ENCODE measurements around the gene POLL.
"Not testable (repeated sequence)": the region's sequence is repeated elsewhere in the genome, so short reads cannot be mapped to it uniquely, and the experiment has no call there.

Gene POLL

DNA sequence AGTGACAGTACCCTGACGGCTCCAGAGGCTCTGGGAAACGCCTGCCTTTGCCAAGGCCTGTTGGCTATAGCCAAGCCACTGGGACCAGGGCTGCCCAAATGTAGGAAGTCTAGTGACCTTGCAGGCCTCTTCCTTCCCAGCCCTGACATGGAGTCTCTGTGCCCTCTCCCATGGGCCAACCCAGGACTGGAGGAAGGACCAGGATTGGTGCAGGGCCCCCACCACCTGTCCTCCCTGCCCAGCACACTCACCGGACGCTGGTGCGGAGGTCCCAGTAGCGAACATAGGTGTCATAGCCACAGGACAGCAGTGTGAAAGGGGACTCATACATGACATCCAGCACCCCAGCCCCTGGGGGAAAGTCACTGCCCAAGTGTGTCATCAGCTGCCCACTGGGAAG lies 24.0 kb upstream of the POLL start:
- DNase-seq, result no peak
- intact Hi-C loops (cut with DNase I), result no loop called here

- DNase-seq, result no peak
- intact Hi-C loops (cut with DNase I), result no loop called here
Measured at GRCh38 chr10:101611096-101611905, 23.2 kb upstream of the POLL start.

DNA sequence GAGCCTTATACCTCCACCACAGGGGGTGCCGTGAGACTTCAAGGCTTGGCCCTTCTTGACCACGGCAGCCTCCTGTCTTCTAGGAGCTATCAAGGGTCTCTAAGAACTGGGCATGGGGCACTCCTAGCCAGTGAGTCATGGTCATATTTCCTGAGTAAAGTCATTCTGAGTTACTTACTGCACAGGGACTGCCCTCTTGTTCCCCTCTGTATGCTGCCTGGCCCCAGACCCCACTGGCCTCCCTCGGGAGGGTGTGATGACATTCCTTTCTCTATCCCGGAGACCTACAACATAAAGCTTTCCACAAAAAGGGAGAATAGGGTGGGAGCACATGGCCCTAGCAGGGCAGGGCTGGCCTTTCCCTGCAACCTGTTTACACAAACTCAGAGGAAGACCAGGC lies 21.4 kb upstream of the POLL start:
- DNase-seq, result peak in 1 of 10 donors; percentile 7
- intact Hi-C loops (cut with DNase I), result loop anchor here (10.0 kb wide), 1 partner anchor 85 kb away; the partner anchor contains the start of gene FBXW4

DNA sequence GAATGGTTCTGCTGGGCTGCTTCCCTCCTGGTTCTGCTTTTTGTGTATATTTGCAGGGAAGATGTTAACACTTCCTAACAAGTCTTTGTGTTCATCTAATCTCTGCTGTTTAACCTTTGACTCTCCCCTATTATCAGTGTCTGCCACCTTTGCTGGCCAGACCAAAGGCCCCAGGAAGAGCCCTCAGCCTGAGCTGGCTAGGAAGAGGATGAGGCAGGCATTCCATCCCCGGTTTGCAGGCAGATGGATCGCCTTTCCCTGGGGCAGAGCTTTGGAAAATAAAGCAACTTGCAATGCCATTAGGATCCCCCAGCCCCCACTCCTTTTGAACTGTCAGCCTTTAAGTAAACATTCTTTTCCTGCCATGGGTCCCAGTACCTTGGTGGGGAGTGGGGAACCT lies 19.1 kb upstream of the POLL start:
- intact Hi-C loops (cut with DNase I), result loop anchor here (10.0 kb wide), 1 partner anchor 88 kb away; the partner anchor contains the start of gene FBXW4
- no peak for DNase-seq

DNA sequence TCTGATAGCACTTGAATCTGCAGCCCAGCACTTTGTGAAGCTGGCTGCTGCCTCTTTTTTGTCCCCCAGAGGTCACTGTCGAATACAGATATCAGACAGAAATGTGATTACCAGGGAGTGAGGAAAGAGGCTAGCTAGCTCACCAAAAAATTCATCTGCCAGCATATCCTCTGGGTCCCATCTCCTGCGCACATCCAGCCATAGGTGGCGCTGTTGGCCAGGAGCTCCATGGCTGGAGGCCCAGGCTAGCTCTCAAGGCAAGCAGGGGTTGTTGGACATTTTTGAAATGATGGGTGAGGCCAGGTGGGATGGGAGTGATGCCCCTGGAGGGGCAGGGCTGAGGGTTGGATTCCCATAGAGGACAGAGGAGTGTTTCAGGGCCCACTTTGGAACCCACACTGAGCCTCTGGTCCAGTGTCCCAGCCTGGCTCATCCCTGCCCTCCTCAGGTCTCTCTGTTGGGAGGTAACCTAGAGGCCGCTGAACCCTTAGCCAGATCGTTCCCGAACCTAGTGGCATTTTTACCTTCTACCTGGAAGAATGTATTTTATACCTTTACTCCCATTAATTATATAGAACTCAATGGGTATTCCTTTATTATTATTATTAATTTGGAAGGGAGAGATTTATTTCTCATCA lies 14.8 kb upstream of the POLL start:
- intact Hi-C loops (cut with DNase I), result loop anchor here (1.0 to 10.0 kb wide), 2 partner anchors 92 to 178 kb away; partner anchors contain the start of gene FBXW4
- DNase-seq, result peak; percentile 57 to 97 (median 79)

DNA sequence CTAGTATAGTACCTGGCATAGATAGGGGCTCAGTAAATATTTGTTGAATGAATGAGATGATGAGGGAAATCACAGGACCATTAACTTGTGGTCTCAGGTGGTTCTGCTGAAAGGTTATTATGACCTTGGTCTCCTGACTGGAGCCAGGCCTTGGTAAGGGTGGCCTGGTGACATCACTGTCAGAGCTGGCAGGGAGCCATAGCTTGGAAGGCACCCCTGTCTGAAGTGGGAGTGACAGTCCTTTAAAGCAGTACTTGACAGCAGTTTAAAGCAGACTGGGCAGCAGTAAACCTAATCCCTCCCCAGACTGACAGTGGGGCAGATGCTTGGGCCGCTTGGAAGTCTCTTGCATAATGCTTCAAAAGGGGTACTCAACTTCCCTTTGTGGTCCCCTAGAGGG lies 13.5 kb upstream of the POLL start:
- DNase-seq, result peak in 1 of 10 donors; percentile 40

DNA sequence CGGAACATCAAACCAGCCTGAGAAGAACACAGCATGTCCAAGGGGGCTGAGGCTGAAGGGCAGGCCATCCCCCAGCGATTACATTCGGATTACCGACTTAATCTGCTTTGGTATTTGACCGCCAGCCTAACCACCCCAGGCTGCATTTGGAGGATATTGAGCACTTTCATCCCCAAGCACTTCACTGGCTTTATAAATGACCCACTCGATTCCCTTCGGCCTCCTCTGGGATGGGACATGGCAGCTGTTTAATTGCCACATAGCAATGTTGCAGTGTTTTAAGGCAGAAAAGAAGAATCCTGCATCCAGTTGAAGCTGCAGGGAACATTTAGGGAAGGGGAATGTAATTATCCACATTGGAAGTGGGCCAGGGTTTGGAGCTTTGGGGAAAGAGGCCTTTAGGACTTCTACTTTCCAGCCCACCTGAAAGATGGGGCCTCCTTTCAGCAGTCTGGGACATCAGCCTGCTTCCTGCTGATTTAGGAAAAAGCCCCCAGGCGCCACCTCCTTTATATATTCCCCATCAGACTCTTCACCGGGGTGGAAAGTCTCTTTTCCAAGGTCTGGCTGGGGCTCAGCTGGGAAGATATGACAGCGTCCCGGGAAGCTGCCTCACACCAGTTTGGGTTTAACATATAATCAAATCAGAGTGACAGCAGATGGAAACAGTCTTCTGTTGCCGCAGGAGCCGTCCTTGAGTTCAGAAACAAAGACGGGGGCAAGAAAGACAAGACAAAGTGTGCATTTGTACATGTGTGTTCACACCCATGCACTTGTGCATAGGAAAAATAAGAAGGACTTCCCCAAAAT lies 9.2 kb upstream of the POLL start:
- intact Hi-C loops (cut with DNase I), result no loop called here
- peak in 2 of 10 donors; percentile 29 to 47 for DNase-seq

More for the DNA sequence above, 13.5 kb upstream of the POLL start:
- intact Hi-C loops (cut with DNase I), result loop anchor here (10.0 kb wide), 1 partner anchor 93 kb away; the partner anchor contains the start of gene FBXW4

GRCh38 chr10:101595591-101596433 lies 7.8 kb upstream of the POLL start:
- intact Hi-C loops (cut with DNase I), result no loop called here
- peak in 2 of 10 donors; percentile 18 to 24 for DNase-seq

- intact Hi-C loops (cut with DNase I), result not testable (repeated sequence)
- DNase-seq, result peak in 1 of 10 donors; percentile 15
Measured at GRCh38 chr10:101593331-101593730, 5.3 kb upstream of the POLL start.

DNA sequence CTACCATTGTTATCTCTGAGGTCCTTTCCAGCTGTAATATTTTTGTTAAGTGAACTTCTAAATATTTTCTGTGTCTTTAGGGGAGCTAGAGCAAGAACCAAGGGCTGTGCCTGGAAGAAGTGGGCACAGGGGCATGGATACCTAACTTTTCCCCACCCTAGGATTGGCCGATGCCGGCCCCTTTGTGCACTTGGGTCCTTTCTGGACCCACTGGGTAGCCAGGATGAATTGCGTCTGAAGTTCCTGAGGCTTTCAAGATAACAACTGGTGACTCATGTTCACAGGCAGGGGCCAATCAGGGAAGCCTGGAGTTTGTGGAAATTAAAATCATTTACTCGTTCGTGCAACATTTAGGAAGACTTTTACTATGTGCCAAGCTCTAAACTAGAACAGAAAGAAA lies 822 bp upstream of the POLL start:
- DNase-seq, result peak in 2 of 10 donors; percentile 8 to 17
- intact Hi-C loops (cut with DNase I), result no loop called here

- intact Hi-C loops (cut with DNase I), result no loop called here
Measured at GRCh38 chr10:101585841-101586240, 2.2 kb downstream of the POLL start.

GRCh38 chr10:101580486-101581399 lies 7.3 kb downstream of the POLL start:
- DNase-seq, result peak in 2 of 10 donors; percentile 52 to 75
- intact Hi-C loops (cut with DNase I), result no loop called here

More at GRCh38 chr10:101585841-101586240, 2.2 kb downstream of the POLL start:
- DNase-seq, result peak in 2 of 10 donors; percentile 51 to 52

DNA sequence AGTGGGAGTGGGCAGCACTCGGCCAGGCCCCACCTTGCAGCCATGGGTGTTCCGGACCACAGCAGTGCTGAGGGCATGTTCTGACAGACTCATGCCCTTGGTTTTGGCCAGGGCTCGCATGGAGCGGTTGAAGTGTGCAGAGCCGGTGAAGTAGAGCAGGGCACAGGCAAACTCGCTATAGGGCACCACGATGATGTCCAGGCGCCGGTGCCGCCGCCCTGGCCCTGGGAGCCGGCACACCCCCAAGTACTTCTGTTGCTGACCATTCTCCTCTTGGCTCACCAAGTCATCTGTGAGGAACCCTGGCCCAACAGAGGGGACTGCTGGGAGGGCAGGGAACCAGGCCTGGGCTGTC lies 8.6 kb downstream of the POLL start:
- peak in 1 of 10 donors; percentile 75 for DNase-seq
- intact Hi-C loops (cut with DNase I), result loop anchor here (10.0 kb wide), 1 partner anchor 285 kb away; no protein-coding TSS in a partner anchor

DNA sequence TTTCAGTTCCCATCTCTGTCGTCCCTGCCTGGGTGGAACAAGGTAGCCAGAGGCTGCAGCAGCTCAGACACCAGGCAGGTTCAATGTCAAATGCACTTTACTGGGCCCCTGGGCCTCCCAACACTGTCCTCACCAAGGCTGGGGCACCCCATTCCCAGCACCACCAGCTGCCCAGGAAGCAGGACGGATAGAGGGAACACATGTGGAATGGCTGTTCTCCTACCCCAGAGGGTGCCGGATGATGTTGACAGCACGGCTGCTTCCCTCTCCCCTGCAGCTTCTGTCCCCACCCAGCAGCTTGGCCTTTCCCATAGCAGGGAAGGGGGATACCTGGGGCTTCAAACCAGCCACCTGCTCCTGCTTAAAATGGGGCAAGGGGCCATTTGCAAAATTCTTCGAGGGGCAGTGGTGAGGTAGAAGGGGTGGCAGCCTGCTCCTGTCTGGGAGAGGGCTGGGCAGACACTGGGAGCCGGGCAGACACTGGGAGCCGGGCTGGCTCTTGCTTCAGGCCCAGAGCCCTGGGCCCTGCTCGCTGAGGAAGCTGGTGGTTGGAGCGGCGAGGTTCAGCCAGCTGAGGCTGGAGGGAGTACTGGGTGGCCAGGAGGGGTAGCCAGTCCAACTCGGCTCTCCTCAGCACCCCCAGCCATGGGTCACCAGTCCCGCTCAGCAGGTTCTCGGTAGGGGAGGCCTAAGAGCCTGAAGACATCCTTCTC lies 9.1 kb downstream of the POLL start:
- peak in 1 of 10 donors; percentile 75 for DNase-seq
- intact Hi-C loops (cut with DNase I), result loop anchor here (10.0 kb wide), 1 partner anchor 284 kb away; no protein-coding TSS in a partner anchor

DNA sequence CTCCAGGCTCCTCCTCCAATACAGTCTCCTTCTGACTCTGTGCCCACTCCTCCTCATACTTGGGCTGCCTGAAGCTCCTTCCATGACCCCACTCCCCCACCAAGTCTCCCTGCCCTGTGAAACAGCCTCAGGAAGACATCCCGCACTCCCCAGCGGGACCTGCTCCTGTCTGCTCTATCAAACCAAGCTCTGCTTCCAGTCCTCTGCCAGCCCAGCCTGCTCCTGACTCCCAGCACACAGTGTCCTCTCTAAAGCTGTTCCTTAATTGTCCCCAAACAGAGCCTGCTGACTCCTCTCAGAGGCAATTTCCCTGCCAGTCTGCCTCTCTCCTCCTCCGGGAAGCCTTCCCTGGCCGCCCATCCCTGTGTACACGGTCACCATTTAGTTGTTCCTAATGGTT lies 9.9 kb downstream of the POLL start:
- intact Hi-C loops (cut with DNase I), result loop anchor here (10.0 kb wide), 1 partner anchor 283 kb away; no protein-coding TSS in a partner anchor
- DNase-seq, result peak in 1 of 10 donors; percentile 61

DNA sequence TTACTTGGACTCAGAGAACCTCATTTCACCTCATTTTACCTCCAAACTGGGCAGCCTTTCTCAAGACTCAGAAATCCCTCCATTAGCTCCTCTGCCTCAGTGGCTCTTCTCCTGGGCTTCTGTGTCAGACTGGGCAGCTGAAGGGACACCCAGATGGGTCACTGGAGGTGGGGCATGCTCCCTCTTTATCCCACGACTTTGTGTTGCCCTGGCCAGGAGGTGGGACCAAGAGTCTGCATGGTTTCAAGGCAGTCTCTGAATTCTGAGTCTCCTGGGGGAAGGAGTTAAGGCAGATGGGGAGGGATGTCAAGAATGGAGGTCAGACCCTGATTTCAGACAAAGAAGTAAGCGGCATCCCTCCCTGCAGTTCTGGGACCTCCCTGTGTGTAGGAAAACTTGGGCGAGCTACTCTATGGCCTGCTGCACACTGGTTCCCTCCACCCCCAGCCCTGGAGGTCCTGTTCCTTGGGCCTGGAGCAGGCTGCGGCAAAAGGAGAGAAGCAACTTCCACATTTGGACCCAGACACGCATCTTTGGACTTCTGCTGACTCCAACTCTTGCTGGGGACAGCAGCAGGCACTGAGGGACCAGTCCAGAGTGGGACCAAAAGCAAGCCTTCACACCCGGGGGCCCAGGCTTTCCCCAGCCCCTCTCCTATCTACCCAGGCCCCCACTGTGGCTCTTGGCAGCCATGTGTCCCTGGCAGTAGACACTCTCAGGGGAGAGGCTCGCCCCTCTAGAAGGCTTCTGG lies 10.8 kb downstream of the POLL start:
- DNase-seq, result peak in 1 of 10 donors; percentile 73
- intact Hi-C loops (cut with DNase I), result loop anchor here (10.0 kb wide), 1 partner anchor 282 kb away; no protein-coding TSS in a partner anchor
